Measurements from ENCODE around the gene ETS2.

- no peak for TF ChIP-seq CTCF (IDR thresholded peaks at IDR 0.05; ENCODE audit: insufficient read depth, low read depth, low read length)
- no peak for TF ChIP-seq EZH2 (IDR thresholded peaks at IDR 0.05; ENCODE audit: insufficient read depth, low read length)
Measured at GRCh38 chr21:38800046-38800758, 5.5 kb upstream of the ETS2 start.

Data from astrocyte (in vitro differentiated cells and primary cell).